PC-3 (cell line): ENCODE data around the gene FAM151A. TPM values are rescaled to one million over a fixed set of nuclear protein-coding genes. Genes with fewer than 3 reads are reported as not detected.

Source experiments
- ATAC-seq: fragments of 200-7000 bp; cut with Tn5 transposase; 2 replicates; pipeline ENCODE4 v1.9.1; 2020; ENCODE audit warnings: mild to moderate bottlenecking, moderate library complexity
- BruUV-seq: library from RNA; stranded (reverse); fragments of 400-500 nt; replicated peaks from 2 replicates; lab custom pipeline; 2021; lab: Mats Ljungman, UMichigan
- CTCF ChIA-PET: fragments of 300-600 bp; sonication (Branson Sonifier 250); formaldehyde crosslinking; loops from one replicate; lab custom pipeline; 2022; ENCODE audit warnings: antibody characterized with exemption; lab: Charles Lee
- POLR2A ChIA-PET: fragments of 300-600 bp; sonication (Branson Sonifier 250); formaldehyde crosslinking; loops from one replicate; lab custom pipeline; 2022; ENCODE audit warnings: antibody characterized with exemption; ENCODE audit not compliant: unreplicated experiment; lab: Charles Lee
- DNase-seq: peaks from one replicate; pipeline ENCODE4 v3.0.0-alpha.2; 2015
- H2AFZ ChIP-seq: fragments of 300-600 bp; sonication (generic); 2 replicates; pipeline ENCODE4 v1.6.0; 2016; ENCODE audit warnings: antibody characterized with exemption, low read length
- H3F3A ChIP-seq: fragments of 300-600 bp; sonication (generic); one replicate; pipeline ENCODE4 v1.6.0; 2017; ENCODE audit warnings: antibody characterized with exemption, low read length, control low read depth, mild to moderate bottlenecking; ENCODE audit not compliant: unreplicated experiment
- H3K27ac ChIP-seq: fragments of 300-600 bp; sonication (generic); 2 replicates; pipeline ENCODE4 v1.5.1; 2016; ENCODE audit warnings: mild to moderate bottlenecking, low read length
- H3K27me3 ChIP-seq: fragments of 300-600 bp; sonication (generic); 2 replicates; pipeline ENCODE4 v1.6.1; 2016; ENCODE audit warnings: low read length, mixed read lengths
- H3K36me3 ChIP-seq: fragments of 300-600 bp; sonication (generic); 2 replicates; pipeline ENCODE4 v1.6.1; 2016; ENCODE audit warnings: low read depth, mixed run types, low read length, mixed read lengths
- H3K4me1 ChIP-seq: fragments of 300-600 bp; sonication (generic); 2 replicates; pipeline ENCODE4 v1.5.1; 2016; ENCODE audit warnings: low read length; ENCODE audit not compliant: insufficient read depth
- H3K4me2 ChIP-seq: fragments of 300-600 bp; sonication (generic); 2 replicates; pipeline ENCODE4 v1.6.0; 2016; ENCODE audit warnings: low read length
- H3K4me3 ChIP-seq: fragments of 300-600 bp; sonication (generic); 2 replicates; pipeline ENCODE4 v1.5.1; 2016; ENCODE audit warnings: mild to moderate bottlenecking, low read length, mixed read lengths
- H3K79me2 ChIP-seq: fragments of 300-600 bp; sonication (generic); 2 replicates; pipeline ENCODE4 v1.6.1; 2017; ENCODE audit warnings: low read length, mixed read lengths
- H3K9ac ChIP-seq: fragments of 300-600 bp; sonication (generic); 2 replicates; pipeline ENCODE4 v1.6.0; 2016; ENCODE audit warnings: mild to moderate bottlenecking, low read length
- H3K9me2 ChIP-seq: fragments of 300-600 bp; sonication (generic); replicated peaks from 2 replicates; pipeline ENCODE4 v1.6.1; 2016; ENCODE audit warnings: mixed run types, low read length, mixed read lengths
- H3K9me3 ChIP-seq: fragments of 300-600 bp; sonication (generic); 2 replicates; pipeline ENCODE4 v1.6.1; 2016; ENCODE audit warnings: low read length, mixed read lengths
- H4K20me1 ChIP-seq: fragments of 300-600 bp; sonication (generic); 2 replicates; pipeline ENCODE4 v1.6.1; 2016; ENCODE audit warnings: low read length, mixed read lengths
- EZH2 ChIP-seq: fragments of 300-600 bp; sonication (generic); IDR thresholded peaks from one replicate; pipeline ENCODE4 v1.6.1; 2017; ENCODE audit warnings: antibody characterized with exemption, mild to moderate bottlenecking, low read length; ENCODE audit not compliant: unreplicated experiment
- EZH2phosphoT487 ChIP-seq: fragments of 300-600 bp; sonication (generic); IDR thresholded peaks from 2 replicates; pipeline ENCODE4 v1.6.1; 2018; ENCODE audit warnings: mild to moderate bottlenecking, antibody characterized with exemption, low read length, borderline replicate concordance
- intact Hi-C: fragments of 100-400 bp; cut with micrococcal nuclease; formaldehyde crosslinking; loops from 2 replicates; pipeline ENCODE4 v1.9.0; 2023
- total RNA-seq: library from RNA; depleted of rRNA; stranded (reverse); fragments of >200 nt; gene quantifications from 2 replicates; pipeline ENCODE4 v1.2.3, GENCODE V29; 2014
- TF ChIP-seq, protein P1 (sequence below): fragments of 300-600 bp; sonication (generic); conservative IDR thresholded peaks from 2 replicates; pipeline ENCODE4 v1.5.1; 2017; ENCODE audit warnings: antibody characterized with exemption, low read depth, mild to moderate bottlenecking, low read length

Gene FAM151A
- total RNA-seq, 1 experiment from 2014 or later = not detected

DNA sequence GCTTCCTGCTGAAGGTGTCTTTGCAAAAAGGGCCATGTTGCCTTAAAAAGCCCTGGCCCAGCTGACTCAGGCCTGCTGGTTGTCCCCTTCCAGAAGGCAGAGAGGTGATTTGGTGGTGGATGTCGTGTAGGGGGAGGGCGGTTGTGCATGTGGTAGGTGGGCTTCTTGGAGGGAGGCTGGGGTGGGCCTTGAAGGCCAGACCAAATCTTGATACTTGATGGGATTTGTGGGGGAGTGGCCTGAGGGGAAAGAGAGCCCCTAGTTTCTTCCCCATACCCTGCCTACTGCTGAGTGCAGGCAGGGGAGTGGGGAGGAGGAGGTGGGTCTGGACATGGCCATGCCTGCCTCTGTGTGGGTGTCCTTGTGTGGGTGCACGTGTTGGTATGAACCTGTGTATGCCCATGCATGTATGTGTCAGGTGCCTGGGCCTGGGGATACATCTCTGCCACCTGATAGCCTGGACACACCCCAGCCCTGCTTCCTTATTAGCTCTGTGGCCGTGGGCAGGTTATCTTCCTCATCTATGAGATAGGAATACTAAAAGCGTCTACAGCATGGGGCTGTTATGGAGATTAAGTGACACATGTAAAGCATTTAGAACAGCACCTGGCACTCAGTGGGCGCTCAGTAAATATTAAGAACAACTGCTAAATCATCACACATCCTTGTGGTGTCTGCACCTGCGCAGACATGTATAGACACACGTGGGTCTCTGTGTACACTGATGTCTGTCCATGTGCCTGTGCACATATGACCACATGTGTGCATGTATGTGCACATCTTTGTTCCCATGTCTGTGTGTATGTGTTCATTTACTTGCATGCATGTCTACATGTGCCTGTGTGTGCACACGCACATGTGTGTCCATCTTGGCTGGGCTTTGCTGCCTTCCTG, 17.0 kb downstream of the FAM151A start:
- TF ChIP-seq EZH2phosphoT487 (no peak), EZH2 (no peak)
- TF ChIP-seq, protein P1, sequence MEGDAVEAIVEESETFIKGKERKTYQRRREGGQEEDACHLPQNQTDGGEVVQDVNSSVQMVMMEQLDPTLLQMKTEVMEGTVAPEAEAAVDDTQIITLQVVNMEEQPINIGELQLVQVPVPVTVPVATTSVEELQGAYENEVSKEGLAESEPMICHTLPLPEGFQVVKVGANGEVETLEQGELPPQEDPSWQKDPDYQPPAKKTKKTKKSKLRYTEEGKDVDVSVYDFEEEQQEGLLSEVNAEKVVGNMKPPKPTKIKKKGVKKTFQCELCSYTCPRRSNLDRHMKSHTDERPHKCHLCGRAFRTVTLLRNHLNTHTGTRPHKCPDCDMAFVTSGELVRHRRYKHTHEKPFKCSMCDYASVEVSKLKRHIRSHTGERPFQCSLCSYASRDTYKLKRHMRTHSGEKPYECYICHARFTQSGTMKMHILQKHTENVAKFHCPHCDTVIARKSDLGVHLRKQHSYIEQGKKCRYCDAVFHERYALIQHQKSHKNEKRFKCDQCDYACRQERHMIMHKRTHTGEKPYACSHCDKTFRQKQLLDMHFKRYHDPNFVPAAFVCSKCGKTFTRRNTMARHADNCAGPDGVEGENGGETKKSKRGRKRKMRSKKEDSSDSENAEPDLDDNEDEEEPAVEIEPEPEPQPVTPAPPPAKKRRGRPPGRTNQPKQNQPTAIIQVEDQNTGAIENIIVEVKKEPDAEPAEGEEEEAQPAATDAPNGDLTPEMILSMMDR = no peak
- BruUV-seq = no TSS peak

DNA sequence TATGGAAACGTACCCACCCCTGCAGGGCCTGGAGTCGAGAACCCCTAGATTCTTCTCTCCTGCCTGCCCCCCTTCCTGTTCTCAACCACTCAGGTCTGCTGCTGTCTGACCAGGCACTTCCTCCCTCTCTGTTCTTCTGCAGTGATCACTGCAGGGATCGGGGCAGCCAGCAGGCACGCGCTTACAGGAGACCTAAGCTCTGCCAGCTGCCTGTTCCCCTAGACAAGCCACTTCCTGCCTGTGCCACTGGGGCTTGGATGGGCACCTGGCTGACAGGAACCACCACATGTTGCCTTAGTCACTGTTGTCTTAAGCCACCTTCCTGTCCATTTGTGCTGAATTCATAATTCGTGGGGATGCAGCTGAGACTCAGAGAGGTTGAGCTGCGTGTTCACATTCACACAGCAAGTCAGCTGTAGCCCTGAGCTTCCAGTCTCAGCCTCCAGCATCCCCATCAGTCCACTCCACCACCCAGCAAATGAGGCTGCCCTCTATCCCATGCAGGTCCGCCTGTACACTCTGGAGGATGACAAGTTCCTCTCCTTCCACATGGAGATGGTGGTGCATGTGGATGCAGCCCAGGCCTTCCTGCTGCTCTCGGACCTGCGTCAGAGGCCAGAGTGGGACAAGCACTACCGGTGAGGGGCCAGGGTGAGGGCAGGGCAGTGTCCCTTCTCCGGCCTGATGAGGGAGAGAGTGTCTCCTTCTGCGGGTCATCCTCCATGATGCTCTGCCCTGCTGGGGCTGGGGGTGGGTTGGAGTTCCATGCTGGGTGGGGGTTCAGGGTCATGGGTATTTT, 18.6 kb downstream of the FAM151A start:
- peaks cover 5% of the 10 kb centered on the region; the same call in 1 of the 2 replicates for H3K4me1 ChIP-seq
- H3K27me3 ChIP-seq = no peaks in the 10 kb centered on the region
- CTCF ChIA-PET = no interaction called here
- H3K9me3 ChIP-seq = no peaks in the 10 kb centered on the region
- no peak overlapping the region for H3K4me2 ChIP-seq
- no peak overlapping the region for H3K4me3 ChIP-seq
- no peaks in the 10 kb centered on the region for H3K79me2 ChIP-seq
- no peaks in the 10 kb centered on the region for H3K36me3 ChIP-seq
- DNase-seq (peak; percentile 23), ATAC-seq (no peak; the same call in 1 of the 2 replicates)
- POLR2A ChIA-PET = no interaction called here
- no TSS peak for BruUV-seq
- no peak overlapping the region for H3K9ac ChIP-seq
- H4K20me1 ChIP-seq = no peaks in the 10 kb centered on the region
- intact Hi-C loops = no loop called here
- H3K9me2 ChIP-seq = no peaks in the 10 kb centered on the region
- no peak overlapping the region for H2AFZ ChIP-seq
- no peak overlapping the region for H3K27ac ChIP-seq
- TF ChIP-seq EZH2phosphoT487 = no peak
- TF ChIP-seq, protein P1 = no peak
- TF ChIP-seq EZH2 = no peak
- no peaks in the 10 kb centered on the region for H3F3A ChIP-seq

More for the DNA sequence above, 17.0 kb downstream of the FAM151A start:
- H3K4me2 ChIP-seq = no peak overlapping the region
- H3K27ac ChIP-seq = no peak overlapping the region
- H3K27me3 ChIP-seq = no peaks in the 10 kb centered on the region
- peaks cover 5% of the 10 kb centered on the region; the same call in 1 of the 2 replicates for H3K4me1 ChIP-seq
- no peaks in the 10 kb centered on the region for H3K79me2 ChIP-seq
- H3K9me2 ChIP-seq = no peaks in the 10 kb centered on the region
- ChIA-PET CTCF (no interaction called here), POLR2A (no interaction called here)
- no peaks in the 10 kb centered on the region for H3F3A ChIP-seq
- ATAC-seq (no peak), DNase-seq (no peak)
- no peaks in the 10 kb centered on the region for H3K9me3 ChIP-seq
- no peaks in the 10 kb centered on the region for H3K36me3 ChIP-seq
- H4K20me1 ChIP-seq = no peaks in the 10 kb centered on the region
- intact Hi-C loops = no loop called here
- no peak overlapping the region for H2AFZ ChIP-seq
- no peak overlapping the region for H3K4me3 ChIP-seq
- H3K9ac ChIP-seq = no peak overlapping the region
